ENCODE results near the gene CNIH2.
"Not testable (repeated sequence)": the region's sequence is repeated elsewhere in the genome, so short reads cannot be mapped to it uniquely, and the experiment has no call there.

CNIH2 gene

DNA sequence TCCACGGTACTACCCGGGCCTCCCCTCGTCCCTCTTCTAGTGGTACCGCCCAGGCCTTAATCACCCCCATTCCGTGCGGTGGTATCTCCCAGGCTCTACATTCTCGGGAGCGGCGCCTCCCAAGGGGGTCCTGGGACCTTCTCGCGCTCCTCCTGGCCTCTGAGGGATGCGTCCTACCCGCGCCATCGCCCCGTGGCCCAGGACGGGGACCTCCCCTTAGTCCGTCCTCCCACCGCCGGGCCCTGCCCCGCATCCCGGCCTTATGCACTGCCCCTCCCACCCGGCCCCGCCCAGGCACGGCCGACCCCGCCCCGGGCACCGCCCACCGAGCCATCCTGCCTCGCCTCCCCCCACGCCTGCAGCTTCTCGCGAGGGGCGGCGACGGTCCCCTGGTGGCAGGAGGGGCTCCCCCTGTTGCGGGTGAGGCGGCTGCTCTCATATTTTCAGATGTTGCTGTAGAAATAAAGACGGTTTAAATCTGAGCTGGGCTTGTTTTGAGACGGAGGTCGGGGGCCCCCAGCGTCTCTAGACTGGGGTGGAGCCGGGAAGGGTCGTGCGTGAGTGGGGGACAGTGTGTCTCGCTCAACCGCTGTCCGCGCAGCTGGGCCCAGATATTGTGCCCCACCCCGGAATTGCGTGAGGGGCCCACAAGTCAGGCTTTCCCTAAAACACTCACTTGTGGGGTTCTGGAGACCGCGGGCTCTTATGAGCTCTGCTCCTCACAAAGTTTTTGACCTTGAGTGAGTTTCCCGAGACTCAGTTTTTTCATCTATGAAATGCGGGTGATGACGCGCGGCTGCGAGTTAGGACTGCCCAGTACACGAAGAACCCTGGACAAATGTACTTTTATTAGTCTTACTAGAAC, 10.4 kb upstream of the CNIH2 start:
- Histone ChIP-seq H3K9ac (ENCODE audit: low read depth, low read length) (peak overlapping the region; percentile 71), H3K27me3 (ENCODE audit: control insufficient read depth, insufficient read depth, low read length) (no peaks in the 10 kb centered on the region), H3K4me1 (ENCODE audit: control insufficient read depth, insufficient read depth, low read length) (no peaks in the 10 kb centered on the region), H3K9me3 (ENCODE audit: control insufficient read depth, insufficient read depth, low read length) (no peaks in the 10 kb centered on the region), H3K36me3 (ENCODE audit: control insufficient read depth, insufficient read depth, low read length) (peaks cover 27% of the 10 kb centered on the region), H3K4me3 (ENCODE audit: low read depth, low read length) (peak overlapping the region; percentile 45)

- peak within 1 kb of the TSS; percentile 62 for H3K4me3 ChIP-seq (ENCODE audit: low read depth, low read length)
- H3K4me1 ChIP-seq (ENCODE audit: control insufficient read depth, insufficient read depth, low read length) = no peaks in the 10 kb centered on the region
- H3K9ac ChIP-seq (ENCODE audit: low read depth, low read length) = peak within 1 kb of the TSS; percentile 88
- peaks cover 31% of the 10 kb centered on the region for H3K36me3 ChIP-seq (ENCODE audit: control insufficient read depth, insufficient read depth, low read length)
- H3K9me3 ChIP-seq (ENCODE audit: control insufficient read depth, insufficient read depth, low read length) = no peaks in the 10 kb centered on the region
- no peaks in the 10 kb centered on the region for H3K27me3 ChIP-seq (ENCODE audit: control insufficient read depth, insufficient read depth, low read length)
Measured at GRCh38 chr11:66268244-66268951, 9.6 kb upstream of the CNIH2 start, which contains the start of gene RAB1B. TSS of gene RAB1B (plus strand) at chr11:66268639. CDS start at chr11:66268680, 41 bp downstream.

- no peaks in the 10 kb centered on the region for H3K27me3 ChIP-seq (ENCODE audit: control insufficient read depth, insufficient read depth, low read length)
- H3K9me3 ChIP-seq (ENCODE audit: control insufficient read depth, insufficient read depth, low read length) = no peaks in the 10 kb centered on the region
- H3K36me3 ChIP-seq (ENCODE audit: control insufficient read depth, insufficient read depth, low read length) = peaks cover 37% of the 10 kb centered on the region
- no peaks in the 10 kb centered on the region for H3K4me1 ChIP-seq (ENCODE audit: control insufficient read depth, insufficient read depth, low read length)
- H3K9ac ChIP-seq (ENCODE audit: low read depth, low read length) = peak overlapping the region; percentile 88
- H3K4me3 ChIP-seq (ENCODE audit: low read depth, low read length) = peak overlapping the region; percentile 62
Measured at GRCh38 chr11:66268952-66269905, 8.7 kb upstream of the CNIH2 start.

- no peaks in the 10 kb centered on the region for H3K4me1 ChIP-seq (ENCODE audit: control insufficient read depth, insufficient read depth, low read length)
- no peak overlapping the region for H3K9ac ChIP-seq (ENCODE audit: low read depth, low read length)
- H3K27me3 ChIP-seq (ENCODE audit: control insufficient read depth, insufficient read depth, low read length) = no peaks in the 10 kb centered on the region
- H3K4me3 ChIP-seq (ENCODE audit: low read depth, low read length) = no peak overlapping the region
- H3K36me3 ChIP-seq (ENCODE audit: control insufficient read depth, insufficient read depth, low read length) = peaks cover 32% of the 10 kb centered on the region
- H3K9me3 ChIP-seq (ENCODE audit: control insufficient read depth, insufficient read depth, low read length) = no peaks in the 10 kb centered on the region
Measured at GRCh38 chr11:66271816-66272215, 6.2 kb upstream of the CNIH2 start.

- Histone ChIP-seq H3K9me3 (ENCODE audit: control insufficient read depth, insufficient read depth, low read length) (no peaks in the 10 kb centered on the region), H3K27me3 (ENCODE audit: control insufficient read depth, insufficient read depth, low read length) (no peaks in the 10 kb centered on the region), H3K4me1 (ENCODE audit: control insufficient read depth, insufficient read depth, low read length) (no peaks in the 10 kb centered on the region), H3K9ac (ENCODE audit: low read depth, low read length) (no peak overlapping the region), H3K36me3 (ENCODE audit: control insufficient read depth, insufficient read depth, low read length) (peaks cover 31% of the 10 kb centered on the region), H3K4me3 (ENCODE audit: low read depth, low read length) (no peak overlapping the region)
Measured at GRCh38 chr11:66272596-66272995, 5.4 kb upstream of the CNIH2 start.

DNA sequence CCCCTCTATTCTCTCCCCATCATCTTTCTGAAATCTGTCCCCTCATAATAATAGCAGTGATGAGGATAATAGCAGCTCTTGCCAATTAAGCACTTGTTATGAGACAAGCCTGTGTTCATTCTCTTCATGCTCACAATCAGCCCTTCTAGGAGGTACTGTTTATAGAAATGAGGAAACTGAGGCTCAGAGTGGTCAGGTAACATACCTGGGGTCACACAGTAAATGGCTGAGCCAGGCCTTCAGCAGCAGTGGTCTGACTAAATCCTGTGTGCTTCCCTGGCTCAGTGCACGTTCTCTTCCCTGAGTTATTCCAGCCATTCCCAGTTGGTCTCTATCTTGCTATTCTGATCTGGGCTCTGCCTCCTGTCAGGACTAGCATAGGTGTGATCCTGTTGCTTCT, 3.8 kb upstream of the CNIH2 start:
- no peaks in the 10 kb centered on the region for H3K9me3 ChIP-seq (ENCODE audit: control insufficient read depth, insufficient read depth, low read length)
- peaks cover 33% of the 10 kb centered on the region for H3K36me3 ChIP-seq (ENCODE audit: control insufficient read depth, insufficient read depth, low read length)
- no peak overlapping the region for H3K9ac ChIP-seq (ENCODE audit: low read depth, low read length)
- H3K4me1 ChIP-seq (ENCODE audit: control insufficient read depth, insufficient read depth, low read length) = no peaks in the 10 kb centered on the region
- no peaks in the 10 kb centered on the region for H3K27me3 ChIP-seq (ENCODE audit: control insufficient read depth, insufficient read depth, low read length)
- no peak overlapping the region for H3K4me3 ChIP-seq (ENCODE audit: low read depth, low read length)

DNA sequence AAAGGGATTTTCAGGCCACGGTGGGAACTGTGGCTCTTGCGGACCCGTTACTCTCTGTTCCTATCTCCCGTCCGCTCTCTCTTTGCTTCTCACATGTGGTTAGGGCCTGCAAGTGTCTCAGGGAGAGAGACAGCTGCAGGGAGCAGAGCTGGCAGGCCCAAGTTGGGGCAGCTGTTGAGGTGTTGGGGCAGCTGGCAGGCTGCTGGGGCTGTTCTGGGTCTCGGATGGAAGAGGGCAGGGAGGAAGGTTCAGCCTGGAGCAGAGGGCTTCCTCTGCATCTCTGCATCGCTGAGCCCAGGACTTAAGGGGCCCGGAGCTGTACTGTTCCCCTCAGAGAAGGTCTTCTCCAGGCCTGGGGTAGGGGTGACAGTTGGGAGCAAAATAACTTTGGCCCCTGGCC, 2.6 kb upstream of the CNIH2 start:
- H3K27me3 ChIP-seq (ENCODE audit: control insufficient read depth, insufficient read depth, low read length) = no peaks in the 10 kb centered on the region
- H3K4me3 ChIP-seq (ENCODE audit: low read depth, low read length) = no peak overlapping the region
- H3K36me3 ChIP-seq (ENCODE audit: control insufficient read depth, insufficient read depth, low read length) = peaks cover 33% of the 10 kb centered on the region
- H3K9me3 ChIP-seq (ENCODE audit: control insufficient read depth, insufficient read depth, low read length) = no peaks in the 10 kb centered on the region
- no peak overlapping the region for H3K9ac ChIP-seq (ENCODE audit: low read depth, low read length)
- H3K4me1 ChIP-seq (ENCODE audit: control insufficient read depth, insufficient read depth, low read length) = no peaks in the 10 kb centered on the region

GRCh38 chr11:66275984-66276612, 1.9 kb upstream of the CNIH2 start:
- Histone ChIP-seq H3K27me3 (ENCODE audit: control insufficient read depth, insufficient read depth, low read length) (peaks cover 2% of the 10 kb centered on the region), H3K4me1 (ENCODE audit: control insufficient read depth, insufficient read depth, low read length) (no peaks in the 10 kb centered on the region), H3K9me3 (ENCODE audit: control insufficient read depth, insufficient read depth, low read length) (no peaks in the 10 kb centered on the region), H3K4me3 (ENCODE audit: low read depth, low read length) (no peak overlapping the region), H3K36me3 (ENCODE audit: control insufficient read depth, insufficient read depth, low read length) (peaks cover 33% of the 10 kb centered on the region), H3K9ac (ENCODE audit: low read depth, low read length) (no peak overlapping the region)

GRCh38 chr11:66276619-66277018, 1.4 kb upstream of the CNIH2 start:
- not testable (repeated sequence) for H3K9ac ChIP-seq (ENCODE audit: low read depth, low read length); H3K4me1 ChIP-seq (ENCODE audit: control insufficient read depth, insufficient read depth, low read length); H3K27me3 ChIP-seq (ENCODE audit: control insufficient read depth, insufficient read depth, low read length); H3K9me3 ChIP-seq (ENCODE audit: control insufficient read depth, insufficient read depth, low read length); H3K4me3 ChIP-seq (ENCODE audit: low read depth, low read length)
- peaks cover 33% of the 10 kb centered on the region for H3K36me3 ChIP-seq (ENCODE audit: control insufficient read depth, insufficient read depth, low read length)

DNA sequence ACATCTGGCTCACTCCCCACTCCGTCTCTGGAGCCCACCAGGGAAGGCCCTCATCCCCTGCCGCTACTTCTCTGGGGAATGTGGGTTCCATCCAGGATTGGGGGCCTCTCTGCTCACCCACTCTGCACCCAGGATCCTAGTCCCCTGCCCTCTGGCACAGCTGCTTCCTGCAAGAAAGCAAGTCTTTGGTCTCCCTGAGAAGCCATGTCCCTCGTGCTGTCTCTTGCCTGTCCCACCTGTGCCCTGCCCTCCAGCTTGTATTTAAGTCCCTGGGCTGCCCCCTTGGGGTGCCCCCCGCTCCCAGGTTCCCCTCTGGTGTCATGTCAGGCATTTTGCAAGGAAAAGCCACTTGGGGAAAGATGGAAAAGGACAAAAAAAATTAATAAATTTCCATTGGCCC, 911 bp upstream of the CNIH2 start:
- H3K4me1 ChIP-seq (ENCODE audit: control insufficient read depth, insufficient read depth, low read length); H3K9ac ChIP-seq (ENCODE audit: low read depth, low read length); H3K9me3 ChIP-seq (ENCODE audit: control insufficient read depth, insufficient read depth, low read length); H3K27me3 ChIP-seq (ENCODE audit: control insufficient read depth, insufficient read depth, low read length): not testable (repeated sequence)
- H3K4me3 ChIP-seq (ENCODE audit: low read depth, low read length) = peak overlapping the region; percentile 53
- peaks cover 30% of the 10 kb centered on the region for H3K36me3 ChIP-seq (ENCODE audit: control insufficient read depth, insufficient read depth, low read length)

Data from iPS-15b (cell line).